ENCODE results near the gene PDE4D.

Gene PDE4D

GRCh38 chr5:58926541-58926935 lies 967.0 kb downstream of the PDE4D start:
- H3K4me3 ChIP-seq (ENCODE audit: low read depth, low read length), result no peak overlapping the region
- TF ChIP-seq, protein P1, sequence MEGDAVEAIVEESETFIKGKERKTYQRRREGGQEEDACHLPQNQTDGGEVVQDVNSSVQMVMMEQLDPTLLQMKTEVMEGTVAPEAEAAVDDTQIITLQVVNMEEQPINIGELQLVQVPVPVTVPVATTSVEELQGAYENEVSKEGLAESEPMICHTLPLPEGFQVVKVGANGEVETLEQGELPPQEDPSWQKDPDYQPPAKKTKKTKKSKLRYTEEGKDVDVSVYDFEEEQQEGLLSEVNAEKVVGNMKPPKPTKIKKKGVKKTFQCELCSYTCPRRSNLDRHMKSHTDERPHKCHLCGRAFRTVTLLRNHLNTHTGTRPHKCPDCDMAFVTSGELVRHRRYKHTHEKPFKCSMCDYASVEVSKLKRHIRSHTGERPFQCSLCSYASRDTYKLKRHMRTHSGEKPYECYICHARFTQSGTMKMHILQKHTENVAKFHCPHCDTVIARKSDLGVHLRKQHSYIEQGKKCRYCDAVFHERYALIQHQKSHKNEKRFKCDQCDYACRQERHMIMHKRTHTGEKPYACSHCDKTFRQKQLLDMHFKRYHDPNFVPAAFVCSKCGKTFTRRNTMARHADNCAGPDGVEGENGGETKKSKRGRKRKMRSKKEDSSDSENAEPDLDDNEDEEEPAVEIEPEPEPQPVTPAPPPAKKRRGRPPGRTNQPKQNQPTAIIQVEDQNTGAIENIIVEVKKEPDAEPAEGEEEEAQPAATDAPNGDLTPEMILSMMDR (conservative IDR thresholded peaks at IDR 0.05; ENCODE audit: low read depth, low read length), result no peak
- DNase-seq (ENCODE audit: low read depth), result no peak

DNA sequence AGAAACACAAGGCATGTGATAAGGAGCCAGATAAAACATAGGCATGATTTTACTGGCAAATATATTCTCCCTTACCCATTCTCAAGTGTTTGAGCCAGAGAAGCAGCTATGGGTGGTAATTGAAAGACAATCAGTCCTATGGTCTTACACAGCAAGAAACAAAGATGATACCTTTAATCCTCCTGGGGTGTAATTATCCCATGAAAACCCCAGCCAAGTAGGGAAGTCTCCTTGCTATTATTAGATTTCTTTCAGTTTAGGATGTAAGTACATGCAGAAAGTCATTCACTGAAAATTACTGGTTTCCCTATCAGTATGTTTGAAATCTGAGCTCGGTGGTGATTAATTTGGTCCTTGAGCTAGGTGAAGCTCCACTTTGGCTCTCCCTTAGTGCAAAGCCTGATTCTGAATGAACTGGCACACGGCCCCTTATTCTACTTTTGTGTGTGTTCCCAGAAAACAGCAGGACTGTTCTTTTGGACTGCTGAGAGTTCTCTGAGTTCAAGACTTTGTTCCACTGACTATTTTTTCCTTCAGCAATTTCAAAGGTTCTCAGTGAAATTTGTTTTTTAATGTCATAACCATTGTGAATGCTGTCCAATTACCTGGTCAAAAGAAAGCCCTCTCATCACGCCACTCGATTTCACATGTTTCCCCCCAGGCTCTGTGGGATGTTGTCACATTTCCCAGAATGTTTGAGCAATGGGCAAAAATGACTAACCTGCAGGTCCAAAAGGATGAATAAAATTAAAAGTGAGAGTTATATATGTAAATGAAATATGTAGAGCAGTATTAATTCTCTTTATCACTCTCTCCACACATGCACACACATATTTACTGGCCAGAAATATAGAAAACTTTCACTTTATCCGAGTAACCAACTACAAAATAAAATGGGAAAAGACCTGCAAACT lies 967.6 kb downstream of the PDE4D start:
- TF ChIP-seq, protein P1 (conservative IDR thresholded peaks at IDR 0.05; ENCODE audit: low read depth, low read length), result no peak
- DNase-seq (ENCODE audit: low read depth), result peak; percentile 59
- no peak overlapping the region for H3K4me3 ChIP-seq (ENCODE audit: low read depth, low read length)

DNA sequence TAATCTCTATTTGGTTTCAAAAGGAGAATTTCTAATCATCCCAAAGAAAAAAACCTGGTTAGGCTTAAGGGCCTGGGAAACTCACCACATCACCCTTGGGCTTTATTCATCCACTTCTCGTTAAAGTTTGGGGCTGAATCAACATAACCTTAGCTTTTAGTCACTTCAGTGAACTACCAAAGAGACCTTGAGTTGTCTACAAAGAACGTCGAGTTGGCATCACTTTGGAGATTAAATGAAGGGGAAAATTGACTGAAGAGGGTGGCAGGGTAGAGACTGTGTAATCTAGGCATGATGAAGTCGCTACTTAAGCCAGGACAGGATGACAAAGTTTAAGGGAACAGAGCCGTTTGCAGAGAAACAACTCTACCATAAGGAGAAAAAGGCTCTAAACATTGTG lies 969.2 kb downstream of the PDE4D start:
- no peak overlapping the region for H3K4me3 ChIP-seq (ENCODE audit: low read depth, low read length)
- TF ChIP-seq, protein P1 (conservative IDR thresholded peaks at IDR 0.05; ENCODE audit: low read depth, low read length), result no peak
- DNase-seq (ENCODE audit: low read depth), result no peak

- H3K4me3 ChIP-seq (ENCODE audit: low read depth, low read length), result no peak overlapping the region
- DNase-seq (ENCODE audit: low read depth), result no peak
- TF ChIP-seq, protein P1 (conservative IDR thresholded peaks at IDR 0.05; ENCODE audit: low read depth, low read length), result no peak
Measured at GRCh38 chr5:58923355-58923754, 970.2 kb downstream of the PDE4D start.

- no peak for DNase-seq (ENCODE audit: low read depth)
- no peak overlapping the region for H3K4me3 ChIP-seq (ENCODE audit: low read depth, low read length)
- TF ChIP-seq, protein P1 (conservative IDR thresholded peaks at IDR 0.05; ENCODE audit: low read depth, low read length), result no peak
Measured at GRCh38 chr5:58922461-58923171, 970.9 kb downstream of the PDE4D start.

GRCh38 chr5:58921159-58921558 lies 972.4 kb downstream of the PDE4D start:
- DNase-seq (ENCODE audit: low read depth), result peak; percentile 47
- TF ChIP-seq, protein P1 (conservative IDR thresholded peaks at IDR 0.05; ENCODE audit: low read depth, low read length), result no peak
- H3K4me3 ChIP-seq (ENCODE audit: low read depth, low read length), result no peak overlapping the region
